H9 (cell line): ENCODE measurements around the gene NBEA. TPM values are rescaled to one million over a fixed set of nuclear protein-coding genes. Genes with fewer than 3 reads are reported as not detected.
"Not testable (repeated sequence)": the region's sequence is repeated elsewhere in the genome, so short reads cannot be mapped to it uniquely, and the experiment has no call there.

ENCODE experiments used
- DNase-seq: peaks from one replicate; pipeline ENCODE4 v3.0.0-alpha.2; 2017
- H2AFZ ChIP-seq: one replicate; pipeline ENCODE4 v1.6.1; 2013; ENCODE audit warnings: mild to moderate bottlenecking, low read length, control low read depth, moderate library complexity
- H2AK5ac ChIP-seq: 2 replicates; pipeline ENCODE4 v1.6.1; 2013; ENCODE audit warnings: low read length, control low read depth, mixed read lengths; ENCODE audit not compliant: insufficient read length
- H2BK120ac ChIP-seq: one replicate; pipeline ENCODE4 v1.6.1; 2013; ENCODE audit warnings: low read depth, mild to moderate bottlenecking, low read length, control low read depth, inconsistent platforms; ENCODE audit not compliant: poor library complexity, severe bottlenecking
- H2BK12ac ChIP-seq: 2 replicates; pipeline ENCODE4 v1.6.1; 2013; ENCODE audit warnings: low read length, control low read depth, mixed read lengths, low read depth; ENCODE audit not compliant: insufficient read length
- H2BK15ac ChIP-seq: 2 replicates; pipeline ENCODE4 v1.6.1; 2013; ENCODE audit warnings: low read depth, low read length, control low read depth
- H2BK20ac ChIP-seq: one replicate; pipeline ENCODE4 v1.6.1; 2013; ENCODE audit warnings: low read depth, mild to moderate bottlenecking, low read length, control low read depth, inconsistent platforms; ENCODE audit not compliant: poor library complexity, severe bottlenecking
- H2BK5ac ChIP-seq: 2 replicates; pipeline ENCODE4 v1.6.1; 2013; ENCODE audit warnings: low read length, control low read depth, mixed read lengths; ENCODE audit not compliant: insufficient read length
- H3K14ac ChIP-seq: 2 replicates; pipeline ENCODE4 v1.6.1; 2013; ENCODE audit warnings: low read length, control low read depth; ENCODE audit not compliant: insufficient read depth
- H3K18ac ChIP-seq: 2 replicates; pipeline ENCODE4 v1.6.1; 2013; ENCODE audit warnings: low read depth, mild to moderate bottlenecking, mixed read lengths, low read length, control low read depth; ENCODE audit not compliant: insufficient read length
- H3K23ac ChIP-seq: 2 replicates; pipeline ENCODE4 v1.6.1; 2013; ENCODE audit warnings: low read length, control low read depth, mixed read lengths, low read depth; ENCODE audit not compliant: insufficient read length
- H3K23me2 ChIP-seq: 2 replicates; pipeline ENCODE4 v1.6.1; 2013; ENCODE audit warnings: low read depth, mild to moderate bottlenecking, mixed read lengths, low read length, control low read depth; ENCODE audit not compliant: insufficient read length, poor library complexity, severe bottlenecking
- H3K27ac ChIP-seq: 2 replicates; pipeline ENCODE4 v1.5.1; 2013; ENCODE audit warnings: low read length, control low read depth, mixed read lengths, low read depth; ENCODE audit not compliant: insufficient read length
- H3K27me3 ChIP-seq: 2 replicates; pipeline ENCODE4 v1.6.1; 2013; ENCODE audit warnings: low read length, control low read depth, inconsistent platforms; ENCODE audit not compliant: insufficient read depth
- H3K4ac ChIP-seq: 2 replicates; pipeline ENCODE4 v1.6.1; 2013; ENCODE audit warnings: low read depth, mild to moderate bottlenecking, control low read depth, inconsistent platforms, low read length, moderate library complexity
- H3K4me1 ChIP-seq: 2 replicates; pipeline ENCODE4 v1.6.1; 2013; ENCODE audit warnings: low read length, control low read depth, inconsistent platforms; ENCODE audit not compliant: insufficient read depth
- H3K4me2 ChIP-seq: 2 replicates; pipeline ENCODE4 v1.6.1; 2013; ENCODE audit warnings: low read length, control low read depth, mixed read lengths; ENCODE audit not compliant: insufficient read length, insufficient read depth
- H3K56ac ChIP-seq: 2 replicates; pipeline ENCODE4 v1.6.1; 2013; ENCODE audit warnings: low read depth, mild to moderate bottlenecking, mixed read lengths, low read length, control low read depth; ENCODE audit not compliant: insufficient read length
- H3K79me1 ChIP-seq: 2 replicates; pipeline ENCODE4 v1.6.1; 2013; ENCODE audit warnings: low read depth, mild to moderate bottlenecking, moderate library complexity, low read length, control low read depth, inconsistent platforms; ENCODE audit not compliant: insufficient read depth, poor library complexity, severe bottlenecking
- H3K79me2 ChIP-seq: 2 replicates; pipeline ENCODE4 v1.6.1; 2013; ENCODE audit warnings: low read length, control low read depth, inconsistent platforms; ENCODE audit not compliant: insufficient read depth
- H3K9ac ChIP-seq: 2 replicates; pipeline ENCODE4 v1.6.1; 2013; ENCODE audit warnings: low read length, control low read depth, mixed read lengths; ENCODE audit not compliant: insufficient read length; ENCODE audit errors: extremely low read depth
- H3K9me3 ChIP-seq: one replicate; pipeline ENCODE4 v1.6.1; 2013; ENCODE audit warnings: low read depth, low read length, inconsistent platforms; ENCODE audit not compliant: control insufficient read depth
- H3T11ph ChIP-seq: one replicate; pipeline ENCODE4 v1.6.1; 2013; ENCODE audit warnings: mild to moderate bottlenecking, low read length, control low read depth, inconsistent platforms
- H4K20me1 ChIP-seq: one replicate; pipeline ENCODE4 v1.6.1; 2013; ENCODE audit not compliant: control insufficient read depth, insufficient read length, insufficient read depth
- H4K5ac ChIP-seq: 2 replicates; pipeline ENCODE4 v1.6.1; 2013; ENCODE audit warnings: low read depth, mild to moderate bottlenecking, mixed read lengths, low read length, control low read depth; ENCODE audit not compliant: insufficient read length
- H4K8ac ChIP-seq: replicated peaks from 2 replicates; pipeline ENCODE4 v1.6.1; 2013; ENCODE audit warnings: low read length, control low read depth, mixed read lengths, low read depth; ENCODE audit not compliant: insufficient read length
- H4K91ac ChIP-seq: 2 replicates; pipeline ENCODE4 v1.6.1; 2013; ENCODE audit warnings: low read depth, mild to moderate bottlenecking, moderate library complexity, mixed read lengths, low read length, control low read depth; ENCODE audit not compliant: insufficient read length
- H3K27ac Mint-ChIP-seq, 3 experiments: 2 replicates in 2 of 3; 3 replicates in 1 of 3; pipeline ENCODE4 v1.8.0; 2020 to 2021; ENCODE audit warnings: mixed read lengths in 3 of 3, mild to moderate bottlenecking in 1 of 3, moderate library complexity in 1 of 3
- H3K27me3 Mint-ChIP-seq: 2 replicates; pipeline ENCODE4 v1.8.0; 2021; ENCODE audit warnings: low read depth, mild to moderate bottlenecking, moderate library complexity, mixed read lengths
- H3K36me3 Mint-ChIP-seq, 3 experiments: 2 replicates in 2 of 3; 3 replicates in 1 of 3; pipeline ENCODE4 v1.8.0; 2020 to 2021; ENCODE audit warnings: low read depth in 3 of 3, mixed read lengths in 3 of 3; ENCODE audit not compliant: insufficient read depth in 1 of 3
- H3K4me1 Mint-ChIP-seq, 2 experiments: 2 replicates each; pipeline ENCODE4 v1.8.0; 2020; ENCODE audit warnings: mixed read lengths in 2 of 2
- H3K4me3 Mint-ChIP-seq, 2 experiments: 2 replicates in 1 of 2; 3 replicates in 1 of 2; pipeline ENCODE4 v1.8.0; 2020 to 2021; ENCODE audit warnings: mild to moderate bottlenecking in 2 of 2, mixed read lengths in 2 of 2, moderate library complexity in 1 of 2
- H3K9me3 Mint-ChIP-seq, 2 experiments: 2 replicates in 1 of 2; 3 replicates in 1 of 2; pipeline ENCODE4 v1.8.0; 2020; ENCODE audit warnings: mild to moderate bottlenecking in 2 of 2, mixed read lengths in 2 of 2, moderate library complexity in 1 of 2
- WGBS: extraction: QIAGEN DNeasy Blood & Tissue Kit; methylation state at CpG from one replicate; pipeline ENCODE4 v1.1.7; 2013; ENCODE audit warnings: missing lambda C conversion rate, low lambda C conversion rate, mixed read lengths; ENCODE audit not compliant: insufficient read length; ENCODE audit errors: extremely low coverage; 5-methylcytosine and 5-hydroxymethylcytosine counted together
- total RNA-seq: library from RNA; stranded (reverse); gene quantifications from 2 replicates; pipeline ENCODE4 v1.2.1, GENCODE V29; 2021
- TF ChIP-seq, protein P1 (sequence below): fragments of 200-600 bp; sonication (generic); conservative IDR thresholded peaks from 3 replicates; pipeline ENCODE4 v1.8.0; 2021; ENCODE audit warnings: antibody characterized with exemption, mild to moderate bottlenecking

NBEA gene
- total RNA-seq, 1 experiment from 2014 or later: 17.3 TPM

DNA sequence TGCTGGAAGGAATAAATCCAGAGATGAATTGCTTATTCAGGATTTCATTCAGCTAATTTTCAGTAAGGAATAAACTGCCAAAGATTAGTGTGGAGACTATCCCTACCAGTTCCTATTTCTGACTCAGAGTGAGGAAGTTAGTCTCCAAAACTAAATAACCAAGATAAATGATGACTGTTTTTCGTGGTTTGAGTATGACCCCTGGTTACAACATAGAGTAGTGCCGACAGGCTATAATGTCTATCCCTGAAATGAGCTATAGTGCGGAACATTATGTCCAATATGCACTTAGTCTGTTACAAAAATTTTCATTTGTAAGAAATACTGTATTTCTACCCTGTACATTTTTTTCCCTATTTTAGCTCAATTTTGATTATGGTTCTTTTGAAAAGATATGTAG lies 51.4 kb downstream of the NBEA start:
- no peaks in the 10 kb centered on the region for H3K79me2 ChIP-seq
- TF ChIP-seq, protein P1, sequence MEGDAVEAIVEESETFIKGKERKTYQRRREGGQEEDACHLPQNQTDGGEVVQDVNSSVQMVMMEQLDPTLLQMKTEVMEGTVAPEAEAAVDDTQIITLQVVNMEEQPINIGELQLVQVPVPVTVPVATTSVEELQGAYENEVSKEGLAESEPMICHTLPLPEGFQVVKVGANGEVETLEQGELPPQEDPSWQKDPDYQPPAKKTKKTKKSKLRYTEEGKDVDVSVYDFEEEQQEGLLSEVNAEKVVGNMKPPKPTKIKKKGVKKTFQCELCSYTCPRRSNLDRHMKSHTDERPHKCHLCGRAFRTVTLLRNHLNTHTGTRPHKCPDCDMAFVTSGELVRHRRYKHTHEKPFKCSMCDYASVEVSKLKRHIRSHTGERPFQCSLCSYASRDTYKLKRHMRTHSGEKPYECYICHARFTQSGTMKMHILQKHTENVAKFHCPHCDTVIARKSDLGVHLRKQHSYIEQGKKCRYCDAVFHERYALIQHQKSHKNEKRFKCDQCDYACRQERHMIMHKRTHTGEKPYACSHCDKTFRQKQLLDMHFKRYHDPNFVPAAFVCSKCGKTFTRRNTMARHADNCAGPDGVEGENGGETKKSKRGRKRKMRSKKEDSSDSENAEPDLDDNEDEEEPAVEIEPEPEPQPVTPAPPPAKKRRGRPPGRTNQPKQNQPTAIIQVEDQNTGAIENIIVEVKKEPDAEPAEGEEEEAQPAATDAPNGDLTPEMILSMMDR: no peak
- no peak overlapping the region for H3K18ac ChIP-seq
- no peak overlapping the region for H3K27ac ChIP-seq
- no peak overlapping the region for H2BK12ac ChIP-seq
- H4K8ac ChIP-seq: no peak overlapping the region
- no peak overlapping the region for H2AK5ac ChIP-seq
- peaks cover 18 to 19% of the 10 kb centered on the region in 2 experiments for H3K4me1 Mint-ChIP-seq
- H3K4me3 Mint-ChIP-seq: no peak overlapping the region
- H3K4me2 ChIP-seq: no peak overlapping the region
- no peak overlapping the region for H4K5ac ChIP-seq
- H2BK120ac ChIP-seq: no peak overlapping the region
- H4K91ac ChIP-seq: no peak overlapping the region
- H3K27me3 ChIP-seq: no peaks in the 10 kb centered on the region
- peaks cover 43 to 54% (median 47%) of the 10 kb centered on the region in 3 experiments for H3K36me3 Mint-ChIP-seq
- H3K23ac ChIP-seq: no peak overlapping the region
- H2BK20ac ChIP-seq: no peak overlapping the region
- H2BK15ac ChIP-seq: no peak overlapping the region
- H3K27ac Mint-ChIP-seq: no peak overlapping the region
- H3K14ac ChIP-seq: no peak overlapping the region
- no peaks in the 10 kb centered on the region for H3K23me2 ChIP-seq
- peaks cover 32 to 45% of the 10 kb centered on the region in 2 experiments for H3K9me3 Mint-ChIP-seq
- H2BK5ac ChIP-seq: no peak overlapping the region
- H3K4ac ChIP-seq: no peak overlapping the region
- DNase-seq: no peak
- H3K27me3 Mint-ChIP-seq: peaks cover 1% of the 10 kb centered on the region; the same call in 1 of the 2 replicates
- no CpG with 5 or more reads among the region's 3 CpGs for WGBS
- H3K9ac ChIP-seq: no peak overlapping the region
- H3T11ph ChIP-seq: no peak overlapping the region
- H2AFZ ChIP-seq: no peak overlapping the region
- no peaks in the 10 kb centered on the region for H4K20me1 ChIP-seq
- H3K9me3 ChIP-seq: peaks cover 23% of the 10 kb centered on the region
- H3K56ac ChIP-seq: no peak overlapping the region
- no peaks in the 10 kb centered on the region for H3K79me1 ChIP-seq
- no peaks in the 10 kb centered on the region for H3K4me1 ChIP-seq

DNA sequence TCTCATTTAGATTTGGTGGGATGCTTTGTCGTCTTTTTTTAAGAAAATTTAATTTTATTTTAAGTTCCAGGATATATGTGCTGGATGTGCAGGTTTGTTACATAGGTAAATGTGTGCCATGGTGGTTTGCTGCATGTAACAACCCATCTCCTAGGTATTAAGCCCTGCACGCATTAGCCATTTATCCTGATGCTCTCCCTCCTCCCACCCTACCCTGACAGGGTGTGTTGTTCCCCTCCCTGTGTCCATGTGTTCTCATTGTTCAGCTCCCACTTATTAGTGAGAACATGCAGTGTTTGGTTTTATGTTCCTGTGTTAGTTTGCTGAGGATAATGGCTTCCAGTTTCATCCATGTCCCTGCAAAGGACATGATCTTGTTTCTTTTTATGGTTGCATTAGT lies 61.7 kb downstream of the NBEA start:
- H2AFZ ChIP-seq, H4K20me1 ChIP-seq, H3K23ac ChIP-seq, DNase-seq, H3K79me2 ChIP-seq, H3K27me3 Mint-ChIP-seq, H3K14ac ChIP-seq, H3K79me1 ChIP-seq, H3K56ac ChIP-seq, H2BK5ac ChIP-seq, H3K23me2 ChIP-seq, H2BK12ac ChIP-seq, H3K4me3 Mint-ChIP-seq, H3K9me3 Mint-ChIP-seq, H4K91ac ChIP-seq, H4K5ac ChIP-seq, H3K18ac ChIP-seq, H3K4me2 ChIP-seq, H3K9ac ChIP-seq, H2AK5ac ChIP-seq, H3K4me1 ChIP-seq, H3K9me3 ChIP-seq, H2BK120ac ChIP-seq, H4K8ac ChIP-seq, H3K27me3 ChIP-seq, H2BK15ac ChIP-seq, H2BK20ac ChIP-seq, H3K27ac ChIP-seq, H3K27ac Mint-ChIP-seq, H3K4ac ChIP-seq, H3T11ph ChIP-seq: not testable (repeated sequence)
- no CpG with 5 or more reads among the region's 2 CpGs for WGBS
- H3K4me1 Mint-ChIP-seq: peaks cover 18 to 39% of the 10 kb centered on the region in 2 experiments
- peaks cover 1 to 11% (median 11%) of the 10 kb centered on the region in 3 experiments; a peak in 6 of 7 replicates for H3K36me3 Mint-ChIP-seq
